Right atrium auricular region (tissue), 2 donors: ENCODE results near the gene PAGE1. TPM values are rescaled to one million over a fixed set of nuclear protein-coding genes. Genes with fewer than 3 reads are reported as not detected.

Experiments used
- DNase-seq: peaks from one replicate; pipeline ENCODE4 v3.0.0-alpha.2; 2019; ENCODE audit warnings: low spot score
- H3K27ac ChIP-seq, 2 donors: fragments of 200-600 bp; sonication (generic); 1 replicate in 1 of 2; 2 replicates in 1 of 2; pipeline ENCODE4 v1.5.1; 2016 to 2019
- H3K27me3 ChIP-seq, 2 donors: fragments of 200-600 bp; sonication (generic); one replicate each; pipeline versions ENCODE4 v1.5.1 to v1.6.0; 2017 to 2019
- H3K36me3 ChIP-seq: fragments of 200-600 bp; sonication (generic); one replicate; pipeline ENCODE4 v1.5.1; 2016
- H3K4me1 ChIP-seq, 2 donors: fragments of 200-600 bp; sonication (generic); one replicate each; pipeline versions ENCODE4 v1.5.1 to v1.6.0; 2017 to 2019
- H3K4me3 ChIP-seq, 2 donors: fragments of 200-600 bp; sonication (generic); 1 replicate in 1 of 2; 2 replicates in 1 of 2; pipeline ENCODE4 v1.5.1; 2017 to 2019; ENCODE audit warnings: mild to moderate bottlenecking in 1 of 2, moderate library complexity in 1 of 2
- H3K9me3 ChIP-seq, 2 donors: fragments of 200-600 bp; sonication (generic); one replicate each; pipeline ENCODE4 v1.5.1; 2019
- CTCF ChIP-seq, 2 donors: fragments of 200-600 bp; sonication (generic); IDR thresholded peaks; one replicate each; pipeline ENCODE4 v1.5.1; 2019; ENCODE audit warnings: antibody characterized with exemption in 2 of 2
- total RNA-seq, 2 donors: library from RNA; depleted of rRNA; stranded (reverse); fragments of >200 nt; gene quantifications; one replicate each; pipeline ENCODE4 v1.1.0, GENCODE V29; 2016

PAGE1 gene
- total RNA-seq, 2 donors from 2014 or later: not detected

GRCh38 chrX:49701323-49701722 lies 5.5 kb upstream of the PAGE1 start:
- H3K36me3 ChIP-seq: no peaks in the 10 kb centered on the region
- no peak for DNase-seq
- no peaks in the 10 kb centered on the region for H3K27me3 ChIP-seq
- H3K4me3 ChIP-seq: no peak overlapping the region
- no peak overlapping the region for H3K27ac ChIP-seq
- peaks cover 0 to 8% of the 10 kb centered on the region in 2 donors for H3K9me3 ChIP-seq
- no peak for TF ChIP-seq CTCF (IDR thresholded peaks at IDR 0.05)
- no peaks in the 10 kb centered on the region for H3K4me1 ChIP-seq

DNA sequence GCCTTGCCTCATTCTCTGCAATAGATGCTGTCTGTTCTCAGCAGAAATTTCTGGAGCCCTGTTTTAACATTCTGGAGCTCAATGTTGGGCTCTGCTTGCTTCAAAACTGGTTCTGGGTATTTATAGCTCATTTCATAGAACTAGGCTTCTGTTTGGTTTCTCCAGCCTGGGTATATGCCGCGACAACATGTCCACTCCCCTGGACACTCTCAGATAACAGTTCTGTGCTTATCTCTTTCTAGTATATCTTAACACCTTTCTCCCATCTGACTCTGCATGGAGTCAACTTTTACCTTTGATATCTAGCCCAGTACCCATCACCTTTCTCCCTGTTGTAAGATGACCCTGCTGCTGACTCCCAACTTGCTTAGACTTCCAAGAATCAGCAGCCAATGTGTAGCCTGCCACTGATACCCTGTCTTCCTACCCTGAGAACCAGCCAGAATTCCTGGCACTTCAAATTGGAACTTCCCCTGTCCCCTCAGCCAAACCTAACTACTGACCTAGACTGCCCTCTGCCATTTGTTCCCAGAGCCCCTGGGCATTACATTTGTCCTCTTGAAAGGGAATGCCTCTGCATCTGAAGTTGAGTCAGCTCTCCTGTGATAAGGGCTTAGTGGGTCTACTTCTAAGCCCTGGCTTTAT lies 20.6 kb downstream of the PAGE1 start:
- no peak overlapping the region for H3K27ac ChIP-seq
- no peaks in the 10 kb centered on the region for H3K4me1 ChIP-seq
- H3K36me3 ChIP-seq: no peaks in the 10 kb centered on the region
- no peak overlapping the region for H3K4me3 ChIP-seq
- no peaks in the 10 kb centered on the region for H3K9me3 ChIP-seq
- no peaks in the 10 kb centered on the region for H3K27me3 ChIP-seq
- no peak for DNase-seq
- no peak for TF ChIP-seq CTCF (IDR thresholded peaks at IDR 0.05)

DNA sequence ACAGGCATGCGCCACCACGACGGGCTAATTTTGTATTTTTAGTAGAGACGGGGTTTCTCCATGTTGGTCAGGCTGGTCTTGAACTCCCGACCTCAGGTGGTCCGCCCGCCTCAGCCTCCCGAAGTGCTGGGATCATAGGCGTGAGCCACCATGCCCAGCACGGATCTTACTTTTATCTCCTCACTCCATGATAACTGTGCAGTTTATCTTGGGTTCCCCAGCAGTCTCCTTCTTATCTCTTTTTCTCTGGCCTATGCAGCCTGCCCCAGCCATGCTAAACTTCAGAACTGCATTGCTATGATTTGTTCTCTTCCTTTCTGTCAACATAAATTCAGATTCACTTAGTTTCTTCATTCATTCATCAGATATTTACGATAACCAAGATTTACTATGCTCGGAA lies 22.4 kb downstream of the PAGE1 start:
- no peaks in the 10 kb centered on the region for H3K4me1 ChIP-seq
- no peak overlapping the region for H3K27ac ChIP-seq
- no peak overlapping the region for H3K4me3 ChIP-seq
- H3K9me3 ChIP-seq: no peaks in the 10 kb centered on the region
- no peak for DNase-seq
- H3K36me3 ChIP-seq: no peaks in the 10 kb centered on the region
- no peak for TF ChIP-seq CTCF (IDR thresholded peaks at IDR 0.05)
- no peaks in the 10 kb centered on the region for H3K27me3 ChIP-seq

DNA sequence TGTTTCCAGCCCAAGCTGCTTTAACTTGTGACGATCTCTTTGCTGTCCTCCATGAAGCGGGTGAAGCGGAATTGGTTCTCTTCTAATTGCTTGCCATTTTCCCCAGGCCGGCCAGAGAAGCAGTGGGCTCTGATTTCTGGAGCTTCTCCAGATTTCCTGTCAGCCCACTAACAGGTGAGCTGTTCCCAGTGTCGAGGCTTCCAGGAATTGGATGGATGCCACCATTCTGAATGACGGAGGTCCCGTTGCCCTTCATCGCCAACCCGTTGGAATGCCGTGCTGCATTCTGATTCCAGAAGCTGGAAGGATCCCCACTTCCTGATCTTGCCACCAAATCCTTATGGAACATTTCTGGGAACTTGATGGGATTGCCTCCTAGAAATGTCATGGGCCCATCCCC lies 31.0 kb downstream of the PAGE1 start:
- Histone ChIP-seq H3K4me3 (no peak overlapping the region), H3K27ac (no peak overlapping the region), H3K27me3 (no peaks in the 10 kb centered on the region), H3K4me1 (no peaks in the 10 kb centered on the region), H3K9me3 (no peaks in the 10 kb centered on the region), H3K36me3 (no peaks in the 10 kb centered on the region)
- TF ChIP-seq CTCF (IDR thresholded peaks at IDR 0.05): no peak
- DNase-seq: no peak

- Histone ChIP-seq H3K27ac (no peak overlapping the region), H3K36me3 (no peaks in the 10 kb centered on the region), H3K9me3 (no peaks in the 10 kb centered on the region), H3K4me1 (no peaks in the 10 kb centered on the region), H3K27me3 (no peaks in the 10 kb centered on the region), H3K4me3 (no peak overlapping the region)
- DNase-seq: no peak
- TF ChIP-seq CTCF (IDR thresholded peaks at IDR 0.05): no peak
These were observed 33.9 kb downstream of the PAGE1 start for GRCh38 chrX:49661881-49662280.

GRCh38 chrX:49659771-49660170 lies 36.0 kb downstream of the PAGE1 start:
- Histone ChIP-seq H3K36me3 (no peaks in the 10 kb centered on the region), H3K4me1 (no peaks in the 10 kb centered on the region), H3K9me3 (no peaks in the 10 kb centered on the region), H3K27me3 (no peaks in the 10 kb centered on the region), H3K27ac (no peak overlapping the region), H3K4me3 (no peak overlapping the region)
- no peak for DNase-seq
- TF ChIP-seq CTCF (IDR thresholded peaks at IDR 0.05): no peak
